Activated CD4-positive, alpha-beta T cell treated with anti-CD3 and anti-CD28 coated beads, Interleukin-2, Interleukin-6, amounts not matched to agents 100 ng/mL and 50 ng/mL, durations not matched to agents 16 hours and 8 hours (primary cell): ENCODE results near the gene DENND1B.

Experiments used
- DNase-seq: peaks from one replicate; pipeline ENCODE4 v3.0.0-alpha.2; 2020

The DENND1B gene

DNA sequence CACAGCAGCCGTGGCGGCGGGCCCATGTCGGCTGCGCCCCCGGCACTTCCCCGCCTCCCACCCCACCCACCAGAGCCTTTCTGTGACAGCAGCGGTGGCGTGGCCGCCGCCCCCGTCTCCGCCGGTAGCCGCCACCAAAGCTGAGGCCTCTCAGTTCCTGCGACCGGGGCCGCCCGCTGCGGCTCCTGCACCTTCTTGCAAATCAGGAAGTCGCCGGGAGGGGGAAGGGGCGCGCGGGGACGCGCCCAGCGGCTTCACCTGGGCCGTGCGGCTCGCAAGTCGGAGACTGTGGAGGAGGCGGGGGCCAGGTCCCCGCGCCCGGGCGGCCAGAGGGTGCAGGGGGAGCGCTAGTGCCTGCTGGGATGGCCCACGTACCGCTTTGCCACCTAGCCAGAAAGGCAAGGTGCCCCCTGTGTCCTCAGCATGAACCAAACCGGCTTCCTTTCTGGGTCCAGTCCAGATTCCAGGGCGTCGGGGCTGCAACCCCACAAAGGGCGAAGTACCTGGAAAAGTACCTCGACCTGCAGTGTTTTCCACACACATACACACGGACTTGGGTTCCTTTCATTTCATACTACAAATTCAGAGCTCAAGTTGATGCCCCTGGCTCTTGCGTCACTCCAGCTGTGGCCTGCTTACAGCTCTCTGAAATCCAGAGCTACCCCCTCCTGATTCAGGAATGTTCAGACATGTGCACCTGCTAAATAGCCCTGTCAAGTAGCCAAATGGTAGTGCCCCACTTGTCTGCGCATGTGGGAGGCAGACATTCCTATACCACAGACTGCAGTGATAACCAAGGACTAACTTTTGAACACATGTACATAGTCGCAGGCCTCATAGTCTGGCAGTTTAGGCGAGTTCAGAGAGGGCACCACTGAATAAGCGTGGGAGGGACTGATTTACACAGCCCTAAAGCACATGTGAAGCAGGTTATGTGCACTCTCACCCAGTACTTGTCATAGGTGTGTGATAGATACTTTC, at the start of gene DENND1B:
TSS of gene DENND1B (minus strand) at position 199 of the 981 bp plus-strand sequence. CDS start 325 bp downstream, outside the sequence.
- peak; percentile 89 for DNase-seq

GRCh38 chr1:197814306-197814705, 39.0 kb upstream of the DENND1B start:
- DNase-seq: no peak

DNA sequence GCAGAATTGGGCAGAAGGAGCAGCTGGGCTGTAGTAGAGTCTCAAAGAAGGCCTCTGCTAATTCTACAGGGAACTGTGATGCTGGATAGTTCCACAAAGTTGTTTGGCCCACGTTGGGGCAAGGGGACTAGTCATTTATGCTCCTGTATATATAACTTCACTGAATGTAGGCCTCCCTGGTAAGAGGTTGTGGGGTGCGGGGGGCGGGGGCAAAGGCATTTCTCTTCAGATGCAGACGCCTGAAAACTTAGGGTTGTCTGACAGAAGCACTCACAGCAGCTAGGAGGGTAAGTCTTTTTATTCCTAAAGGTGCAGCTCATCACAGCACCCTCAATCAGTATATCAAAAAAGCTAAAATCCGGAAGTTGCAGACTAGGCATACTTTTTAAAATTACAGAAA, 38.5 kb upstream of the DENND1B start:
- DNase-seq: no peak

- DNase-seq: no peak
Measured at GRCh38 chr1:197811769-197812168, 36.5 kb upstream of the DENND1B start.

GRCh38 chr1:197810812-197811211, 35.5 kb upstream of the DENND1B start:
- DNase-seq: no peak

DNA sequence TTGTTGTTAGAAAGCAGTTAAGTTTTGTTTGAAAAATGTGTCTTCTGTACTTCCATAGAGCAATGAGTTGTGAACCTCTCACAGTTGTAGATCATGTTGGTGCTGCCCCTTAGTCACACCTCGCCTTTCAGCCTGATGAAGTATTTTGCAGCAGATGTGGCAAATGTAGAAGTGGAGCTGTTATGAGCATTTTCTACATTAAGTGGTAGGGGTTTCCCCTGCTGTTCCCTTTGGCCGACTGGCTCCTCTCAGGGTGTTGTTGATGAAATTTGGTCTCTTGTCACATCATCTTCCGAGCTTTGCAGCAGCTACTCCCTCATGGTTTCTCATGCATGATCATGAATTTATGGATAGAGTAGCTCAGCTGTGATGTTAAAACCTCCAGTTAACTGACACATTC, 33.6 kb upstream of the DENND1B start:
- no peak for DNase-seq

DNA sequence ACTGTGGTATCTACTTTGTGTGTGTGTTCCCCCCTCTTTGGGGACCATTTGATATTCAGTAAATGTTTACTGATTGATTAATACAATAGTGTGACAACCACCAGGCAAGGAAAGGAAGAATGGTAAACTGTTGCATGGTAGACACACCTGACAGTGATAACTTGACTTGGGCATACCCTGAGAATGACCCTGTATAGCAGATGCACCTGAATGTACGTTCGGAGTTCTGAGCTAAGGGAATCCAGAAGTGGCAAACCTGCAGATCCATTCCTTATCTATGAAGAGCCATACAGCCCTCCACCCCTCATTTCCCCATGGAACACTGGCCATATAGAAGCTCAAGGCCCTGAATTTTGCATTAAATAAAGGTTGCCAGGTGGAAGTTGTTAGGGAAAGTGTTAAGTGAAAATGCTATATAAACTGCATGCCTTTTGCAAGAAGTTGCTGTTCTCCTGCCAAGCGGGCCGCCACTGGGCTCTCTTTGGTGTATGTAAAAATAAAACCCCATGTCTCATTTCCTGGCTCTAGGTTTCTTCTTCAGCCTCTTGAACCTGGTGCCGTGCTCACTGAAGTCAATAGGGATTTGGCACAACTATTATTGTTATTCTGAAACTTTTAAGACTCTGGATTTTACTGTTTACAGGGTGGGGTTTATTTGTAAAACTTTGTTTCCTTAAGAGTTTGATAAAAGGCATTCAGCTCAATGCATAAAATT, 32.6 kb upstream of the DENND1B start:
- DNase-seq: no peak

- no peak for DNase-seq
Measured at GRCh38 chr1:197807216-197807615, 31.9 kb upstream of the DENND1B start.

DNA sequence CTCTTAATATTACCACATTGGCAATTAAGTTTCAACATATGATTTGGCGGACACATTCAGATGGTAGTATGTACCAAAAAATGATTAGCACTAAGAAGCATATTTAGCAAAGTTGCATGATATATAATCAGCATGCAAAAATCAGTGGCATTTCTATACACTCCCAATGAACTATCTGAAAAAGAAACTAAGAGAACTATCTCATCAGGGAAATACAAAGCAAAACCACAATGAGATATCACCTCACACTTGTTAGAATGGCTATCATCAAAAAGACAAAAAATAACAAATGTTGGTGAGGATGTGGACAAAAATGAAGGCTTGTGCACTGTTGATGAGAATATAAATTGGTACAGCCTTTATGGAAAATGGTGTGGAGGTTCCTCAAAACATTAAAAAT, 31.4 kb upstream of the DENND1B start:
- DNase-seq: no peak

- DNase-seq: no peak
Measured at GRCh38 chr1:197801684-197802083, 26.4 kb upstream of the DENND1B start.

DNA sequence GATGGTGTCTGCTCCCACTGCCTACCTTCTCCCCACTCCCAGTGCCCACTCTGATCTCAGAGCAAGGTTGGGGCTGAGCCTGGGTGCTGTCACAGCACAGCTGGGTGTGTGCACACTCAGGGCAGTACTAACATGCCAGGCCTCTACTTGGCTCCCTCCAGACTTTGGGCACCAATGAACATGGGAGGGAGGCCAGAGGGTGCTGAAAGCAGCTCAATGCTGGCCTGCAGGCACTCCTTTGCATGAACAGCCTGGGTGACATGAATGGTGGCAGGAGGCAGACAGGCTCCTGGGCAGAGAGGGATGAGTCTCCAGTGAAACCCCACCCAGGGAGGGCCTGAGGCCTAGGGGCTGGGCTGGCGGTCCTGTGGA, 25.8 kb upstream of the DENND1B start:
- DNase-seq: no peak

DNA sequence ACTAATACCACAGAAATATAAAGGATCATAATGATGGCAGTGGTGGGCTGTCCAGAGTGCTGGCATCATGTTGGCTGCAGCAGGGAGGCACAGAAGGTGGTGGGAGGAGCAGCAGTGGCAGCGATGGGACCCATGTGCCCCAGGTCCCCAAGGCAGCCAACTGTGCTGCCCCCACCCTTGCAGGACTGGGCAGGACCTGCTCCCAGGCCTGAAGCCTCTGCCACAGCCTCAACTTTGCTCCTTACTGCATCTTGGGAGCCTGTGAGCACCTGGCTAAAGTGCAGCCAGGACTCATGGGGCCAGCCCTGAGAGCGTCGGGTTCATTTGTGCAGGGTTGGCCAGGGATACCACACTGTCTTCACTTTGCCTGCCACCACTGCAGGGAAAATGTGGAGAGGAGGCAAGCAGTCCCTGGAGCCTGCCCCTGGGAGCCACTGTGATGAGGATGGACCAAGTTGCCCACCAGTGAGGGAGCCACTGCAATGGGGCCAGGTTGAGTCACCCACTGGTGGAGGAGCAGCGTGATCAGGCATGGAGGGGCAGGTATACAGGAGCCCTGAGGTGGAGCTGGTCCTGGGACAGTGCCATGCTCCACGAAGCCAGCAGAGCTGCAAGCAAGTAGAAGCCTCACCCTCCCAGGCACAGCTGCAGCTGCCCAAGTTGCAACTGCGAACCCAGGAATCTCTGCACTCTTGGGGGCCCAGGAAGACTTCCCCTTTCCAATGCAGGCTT, 25.3 kb upstream of the DENND1B start:
- DNase-seq: no peak

DNA sequence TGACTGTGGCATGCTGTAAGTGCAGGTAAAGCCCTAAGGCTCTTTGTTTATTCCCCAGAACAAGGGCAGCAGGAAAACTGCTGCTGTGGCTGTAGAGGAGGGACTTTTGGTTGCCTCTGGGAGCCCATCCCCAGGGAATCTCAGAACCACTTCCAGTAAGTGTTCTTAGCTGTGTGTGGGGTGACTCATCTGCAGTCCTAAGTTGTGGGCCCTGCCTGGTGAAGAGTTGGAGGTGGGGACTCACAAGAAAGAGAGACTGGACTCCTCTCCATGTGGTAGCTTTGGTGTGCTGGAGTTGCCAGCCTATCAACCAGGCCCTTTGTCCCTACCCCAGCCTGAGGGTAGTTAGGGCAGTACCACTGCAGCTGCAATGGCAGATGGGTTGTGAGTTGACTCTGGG, 24.0 kb upstream of the DENND1B start:
- DNase-seq: no peak

DNA sequence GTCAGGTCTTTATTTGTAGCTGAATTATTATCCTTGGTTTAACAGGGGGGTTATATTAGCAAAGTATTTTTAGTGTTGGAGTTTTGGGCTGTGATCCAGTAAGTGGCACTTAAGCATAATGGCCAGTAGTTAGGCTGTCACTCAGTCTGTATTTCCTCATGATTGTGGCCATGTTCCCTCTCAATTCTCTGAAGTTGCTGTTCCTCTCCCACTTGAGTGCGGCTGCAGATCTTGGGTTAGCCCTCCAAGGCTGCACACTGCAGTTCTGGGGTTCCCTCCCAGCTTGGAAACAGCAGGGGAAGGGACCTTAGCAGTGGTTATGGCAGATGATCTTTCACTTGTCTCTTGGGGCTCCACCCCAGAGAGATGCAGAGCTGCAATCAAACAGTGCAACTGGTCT, 23.2 kb upstream of the DENND1B start:
- DNase-seq: no peak

DNA sequence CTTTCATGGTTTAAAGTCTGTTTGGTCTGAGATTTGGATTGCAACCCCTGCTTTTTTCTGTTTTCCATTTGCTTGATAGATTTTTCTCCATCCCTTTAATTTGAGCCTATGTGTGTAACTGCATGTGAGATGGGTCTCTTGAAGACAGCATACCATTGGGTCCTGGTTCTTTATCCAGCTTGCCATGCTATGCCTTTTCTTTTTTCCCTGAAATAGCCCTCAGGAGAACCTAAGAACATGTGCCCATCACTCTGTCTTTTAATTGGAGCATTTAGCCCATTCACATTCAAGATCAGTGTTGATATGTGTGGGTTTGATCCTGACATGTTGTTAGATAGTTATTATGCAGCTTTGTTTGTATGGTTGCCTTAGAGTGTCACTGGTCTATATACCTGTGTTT, 21.7 kb upstream of the DENND1B start:
- DNase-seq: no peak

DNA sequence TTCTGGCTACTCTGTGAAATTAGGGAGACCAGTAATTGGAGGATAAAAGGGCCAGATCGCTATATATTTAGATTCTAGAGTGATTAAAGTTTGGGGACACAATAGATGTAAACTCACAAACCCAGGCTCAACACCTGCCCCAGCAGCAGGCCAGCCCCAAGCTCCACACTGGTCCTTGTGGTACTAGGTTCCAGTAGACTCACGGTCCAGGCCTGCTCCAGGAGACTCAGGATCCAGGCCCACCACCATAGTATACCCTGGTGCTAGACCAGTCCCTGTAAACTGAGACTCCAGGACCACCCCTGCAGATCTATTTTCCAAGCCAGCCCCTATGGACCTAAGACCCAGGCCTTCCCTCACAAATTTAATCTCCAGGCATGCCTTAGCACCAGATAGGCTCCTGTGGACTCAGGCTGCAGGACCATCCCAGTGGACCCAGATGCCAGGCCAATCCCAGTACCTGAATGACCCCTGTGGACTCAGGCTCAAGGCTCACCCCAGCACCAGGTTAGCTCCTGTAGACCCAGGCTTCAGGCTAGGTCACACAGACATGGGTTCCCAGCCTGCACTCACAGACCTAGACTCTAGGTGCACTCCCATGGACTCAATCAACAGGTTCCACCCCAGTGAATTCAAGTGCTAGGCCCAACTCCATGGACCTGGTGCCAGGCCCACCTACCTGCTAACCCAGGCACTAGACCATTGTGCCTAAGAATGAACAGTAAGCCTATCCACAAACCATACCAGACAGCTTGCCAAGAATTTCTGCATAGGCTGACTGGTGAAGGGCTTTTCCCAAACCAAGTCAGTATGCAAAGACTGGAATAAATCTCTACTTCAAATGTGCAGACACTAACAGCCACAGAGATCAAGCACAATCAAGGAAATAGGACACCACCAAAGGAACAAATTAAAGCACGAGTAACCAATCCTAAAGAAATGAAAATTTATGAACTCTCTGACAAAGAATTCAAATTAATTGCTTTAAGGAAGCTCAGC, 13.8 kb upstream of the DENND1B start:
- no peak for DNase-seq

DNA sequence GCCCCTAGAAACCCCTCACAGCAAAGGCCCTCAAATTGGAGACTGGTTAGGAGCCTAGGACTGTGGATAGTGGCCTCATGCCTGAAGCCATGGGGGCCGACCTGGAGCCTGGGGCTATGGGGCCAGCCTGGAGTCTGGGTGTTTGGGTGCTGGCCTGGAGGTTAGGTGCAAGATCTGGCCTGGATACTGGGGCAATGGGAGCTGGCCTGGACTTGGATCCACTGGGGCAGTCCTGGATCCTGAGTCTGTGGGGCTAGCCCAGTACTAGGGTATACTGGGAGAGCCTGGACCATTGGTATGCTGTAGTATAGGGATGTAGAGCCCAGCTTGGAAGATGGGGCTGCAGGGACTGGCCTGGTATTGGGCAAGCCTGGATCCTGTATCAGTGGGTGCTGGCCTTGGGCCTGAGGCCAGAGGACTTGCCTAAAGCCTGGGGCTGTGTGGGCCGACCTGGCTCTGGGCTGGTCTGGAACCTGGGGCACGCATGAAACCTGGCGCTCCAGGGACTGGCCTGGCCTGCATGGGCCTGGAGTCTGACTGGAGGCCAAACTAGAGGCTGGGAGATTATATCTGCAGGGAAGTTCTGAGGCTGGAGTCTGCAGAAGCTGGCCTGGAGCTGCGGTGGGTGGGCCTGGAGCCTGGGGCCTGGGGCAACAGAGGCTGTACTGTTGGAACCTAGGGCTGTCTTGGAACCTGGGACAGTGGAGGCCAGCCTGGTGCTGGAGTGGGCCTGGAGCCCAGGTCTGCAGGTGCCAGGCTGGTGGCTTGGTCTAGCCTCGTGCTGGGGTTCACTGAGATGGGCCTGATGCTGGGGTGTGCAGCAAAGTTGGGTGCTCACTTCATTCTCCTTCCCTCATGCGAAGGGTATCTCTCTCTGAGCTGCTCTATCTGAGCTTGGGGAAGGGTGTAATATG, 12.6 kb upstream of the DENND1B start:
- DNase-seq: no peak

DNA sequence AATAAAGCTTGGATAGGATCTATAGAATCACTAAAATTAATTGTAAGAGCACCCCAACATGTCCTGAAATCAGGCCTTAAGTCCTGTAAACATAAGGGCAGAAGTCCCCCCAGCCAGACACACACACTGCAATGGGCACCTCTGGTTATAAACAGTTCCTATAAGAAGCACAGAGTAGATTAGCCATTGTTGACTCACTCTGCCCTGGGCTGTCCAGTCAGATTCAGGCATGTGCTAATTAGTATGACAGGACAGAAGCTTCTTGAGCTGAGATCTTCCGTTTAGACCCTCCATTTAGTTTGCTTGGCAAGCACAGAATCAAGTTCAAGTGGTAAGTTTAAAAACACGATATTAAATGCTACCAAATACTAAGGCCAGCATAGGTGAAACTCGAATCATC, 11.8 kb upstream of the DENND1B start:
- DNase-seq: no peak

- DNase-seq: no peak
Measured at GRCh38 chr1:197786280-197786679, 11.0 kb upstream of the DENND1B start.

DNA sequence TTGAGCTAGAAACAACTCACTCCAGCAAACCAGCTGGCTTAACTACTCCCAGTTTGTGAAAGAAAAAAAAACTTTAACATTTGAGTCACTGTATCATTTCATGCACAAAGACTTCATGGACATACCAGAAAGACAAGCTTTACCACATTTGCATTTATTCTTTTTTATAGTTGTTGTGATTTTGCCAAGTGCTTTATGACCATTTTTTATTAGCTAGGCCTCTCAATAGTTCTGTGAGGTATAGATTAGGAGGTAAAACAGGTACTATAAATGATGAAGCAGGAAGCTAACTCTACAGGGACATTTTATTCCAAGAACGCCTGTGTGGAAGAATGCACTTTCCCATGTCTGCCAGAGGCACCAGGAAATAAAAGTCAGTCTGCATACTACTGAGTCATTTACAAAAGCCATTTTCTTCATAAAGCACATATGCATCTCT, 8.2 kb upstream of the DENND1B start:
- DNase-seq: no peak
